Forelimb muscle (tissue), 1 donor: ENCODE results near the gene MITD1. TPM values are rescaled to one million over a fixed set of nuclear protein-coding genes. Genes with fewer than 3 reads are reported as not detected.
"Not testable (repeated sequence)": the region's sequence is repeated elsewhere in the genome, so short reads cannot be mapped to it uniquely, and the experiment has no call there.

Experiments
- DNase-seq: peaks from one replicate; pipeline ENCODE4 v3.0.0-alpha.2; 2013; ENCODE audit warnings: low read depth
- polyA plus RNA-seq: library from polyadenylated mRNA; unstranded; fragments of 120-200 nt; gene quantifications from one replicate; pipeline ENCODE4 v1.2.1, GENCODE V29; 2013; ENCODE audit not compliant: insufficient read length

The MITD1 gene
- polyA plus RNA-seq, 1 donor: 23.4 TPM

- peak; percentile 90 for DNase-seq
These were observed 26.0 kb downstream of the MITD1 start, which contains the start of the genes LIPT1 and TSGA10 for GRCh38 chr2:99154643-99155536. LIPT1 (plus strand) TSS chr2:99154967; CDS start chr2:99161958, 6,991 bp downstream. TSGA10 (minus strand) TSS chr2:99154942; CDS start chr2:99109439, 45,503 bp downstream.

GRCh38 chr2:99153921-99154604 lies 26.8 kb downstream of the MITD1 start:
- DNase-seq: no peak

- DNase-seq: no peak
These were observed 28.5 kb downstream of the MITD1 start for GRCh38 chr2:99152199-99152895.

GRCh38 chr2:99150706-99151105 lies 30.2 kb downstream of the MITD1 start:
- DNase-seq: no peak

GRCh38 chr2:99141110-99142108 lies 39.4 kb downstream of the MITD1 start, which contains the start of gene C2orf15:
C2orf15 (plus strand) TSS chr2:99141707; CDS start chr2:99150559, 8,852 bp downstream.
- DNase-seq: no peak

- DNase-seq: no peak
These were observed 40.1 kb downstream of the MITD1 start for GRCh38 chr2:99140860-99141109.

- no peak for DNase-seq
These were observed 40.6 kb downstream of the MITD1 start for GRCh38 chr2:99140056-99140859.

- no peak for DNase-seq
These were observed 41.9 kb downstream of the MITD1 start for GRCh38 chr2:99139003-99139402.

- DNase-seq: not testable (repeated sequence)
These were observed 45.8 kb downstream of the MITD1 start for GRCh38 chr2:99135044-99135556.

- DNase-seq: no peak
These were observed 52.9 kb downstream of the MITD1 start for GRCh38 chr2:99127981-99128380.

Other genes starting within 250 kb of the MITD1 start
- 1.1 TPM for gene CRACDL, start 244.8 kb downstream of the MITD1 start, polyA plus RNA-seq
- 0.37 TPM for gene C2orf15, start 39.4 kb downstream of the MITD1 start, polyA plus RNA-seq
- gene TSGA10, start 26.1 kb downstream of the MITD1 start, polyA plus RNA-seq: 2.5 TPM
- 7.6 TPM for gene LIPT1, start 26.1 kb downstream of the MITD1 start, polyA plus RNA-seq
- gene MRPL30, start 126 bp upstream of the MITD1 start, polyA plus RNA-seq: 40.3 TPM
- gene LYG2, start 74.6 kb upstream of the MITD1 start, polyA plus RNA-seq: 0.22 TPM
- 2.8 TPM for gene LYG1, start 120.1 kb upstream of the MITD1 start, polyA plus RNA-seq
- 21.2 TPM for gene TXNDC9, start 155.3 kb upstream of the MITD1 start, polyA plus RNA-seq
- gene EIF5B, start 156.3 kb upstream of the MITD1 start, polyA plus RNA-seq: 53.9 TPM